GM23338 (cell line): ENCODE measurements around the gene SEC22A. TPM values are rescaled to one million over a fixed set of nuclear protein-coding genes. Genes with fewer than 3 reads are reported as not detected.

ENCODE experiments used
- ATAC-seq: fragments of 200-7000 bp; cut with Tn5 transposase; 3 replicates; pipeline ENCODE4 v1.9.1; 2020
- DNase-seq: peaks from one replicate; pipeline ENCODE4 v3.0.0-alpha.2; 2015; ENCODE audit warnings: low spot score
- H2AFZ ChIP-seq: fragments of 200-600 bp; sonication (generic); 2 replicates; pipeline ENCODE4 v1.8.0; 2016; ENCODE audit warnings: antibody characterized with exemption, mild to moderate bottlenecking, moderate library complexity
- H3F3A ChIP-seq: fragments of 200-600 bp; sonication (generic); replicated peaks from 2 replicates; pipeline ENCODE4 v1.8.0; 2017; ENCODE audit warnings: antibody characterized with exemption, mixed run types, low read depth
- H3K27ac ChIP-seq: fragments of 200-600 bp; sonication (generic); 2 replicates; pipeline ENCODE4 v1.6.1; 2016; ENCODE audit warnings: low read depth
- H3K27me3 ChIP-seq: fragments of 200-600 bp; sonication (generic); 2 replicates; pipeline ENCODE4 v1.8.0; 2016; ENCODE audit warnings: mild to moderate bottlenecking, mixed run types, moderate library complexity; ENCODE audit not compliant: insufficient read depth
- H3K36me3 ChIP-seq: fragments of 200-600 bp; sonication (generic); 2 replicates; pipeline ENCODE4 v1.8.0; 2016; ENCODE audit warnings: mild to moderate bottlenecking; ENCODE audit not compliant: insufficient read depth
- H3K4me1 ChIP-seq: fragments of 200-600 bp; sonication (generic); 2 replicates; pipeline ENCODE4 v1.8.0; 2016; ENCODE audit warnings: mild to moderate bottlenecking, moderate library complexity; ENCODE audit not compliant: insufficient read depth
- H3K4me2 ChIP-seq: fragments of 200-600 bp; sonication (generic); 2 replicates; pipeline ENCODE4 v1.7.1; 2017; ENCODE audit warnings: mixed run types
- H3K4me3 ChIP-seq: fragments of 200-600 bp; sonication (generic); 2 replicates; pipeline ENCODE4 v1.6.1; 2016; ENCODE audit warnings: mixed run types
- H3K79me2 ChIP-seq: fragments of 200-600 bp; sonication (generic); replicated peaks from 2 replicates; pipeline ENCODE4 v1.8.0; 2017; ENCODE audit warnings: mild to moderate bottlenecking; ENCODE audit not compliant: insufficient read depth
- H3K9me2 ChIP-seq: fragments of 200-600 bp; sonication (generic); 2 replicates; pipeline ENCODE4 v1.8.0; 2017; ENCODE audit not compliant: insufficient read depth
- H4K20me1 ChIP-seq: fragments of 200-600 bp; sonication (generic); replicated peaks from 2 replicates; pipeline ENCODE4 v1.8.0; 2017; ENCODE audit warnings: mild to moderate bottlenecking; ENCODE audit not compliant: insufficient read depth
- H3K27ac Mint-ChIP-seq: 2 replicates; pipeline ENCODE4 v1.8.0; 2020; ENCODE audit warnings: inconsistent platforms, mild to moderate bottlenecking, moderate library complexity, mixed read lengths
- H3K27me3 Mint-ChIP-seq: 3 replicates; pipeline ENCODE4 v1.8.0; 2022; ENCODE audit warnings: low read depth, mild to moderate bottlenecking, moderate library complexity, mixed read lengths, inconsistent platforms; ENCODE audit not compliant: insufficient read depth, poor library complexity
- H3K36me3 Mint-ChIP-seq: 3 replicates; pipeline ENCODE4 v1.8.0; 2021; ENCODE audit warnings: low read depth, mild to moderate bottlenecking, inconsistent platforms, moderate library complexity, mixed read lengths
- H3K4me1 Mint-ChIP-seq: 3 replicates; pipeline ENCODE4 v1.8.0; 2020; ENCODE audit warnings: mild to moderate bottlenecking, inconsistent platforms, mixed read lengths
- H3K4me3 Mint-ChIP-seq: 3 replicates; pipeline ENCODE4 v1.8.0; 2021; ENCODE audit warnings: moderate library complexity, mild to moderate bottlenecking, inconsistent platforms, mixed read lengths
- H3K9me3 Mint-ChIP-seq: 3 replicates; pipeline ENCODE4 v1.8.0; 2020; ENCODE audit warnings: moderate library complexity, mild to moderate bottlenecking, inconsistent platforms, mixed read lengths
- CREB1 ChIP-seq: fragments of 250-450 bp; sonication (Bioruptor Pico); IDR thresholded peaks from 2 replicates; pipeline ENCODE4 v1.5.0; 2020; ENCODE audit warnings: low read depth, mild to moderate bottlenecking, moderate library complexity
- CTCF ChIP-seq, 2 experiments: fragments of 200-600 bp in 1 of 2; sonication (generic) in 1 of 2; conservative IDR thresholded peaks; 2 replicates each; pipeline versions ENCODE4 v1.5.1 to v1.6.1; 2016 to 2017; ENCODE audit warnings: antibody characterized with exemption in 2 of 2, low read depth in 2 of 2, mild to moderate bottlenecking in 2 of 2, moderate library complexity in 1 of 2
- ETS1 ChIP-seq: IDR thresholded peaks from 2 replicates; pipeline ENCODE4 v1.6.1; 2016; ENCODE audit warnings: antibody characterized with exemption
- EZH2 ChIP-seq: fragments of 200-600 bp; sonication (generic); IDR thresholded peaks from one replicate; pipeline ENCODE4 v1.8.0; 2017; ENCODE audit warnings: antibody characterized with exemption, mild to moderate bottlenecking, low read depth; ENCODE audit not compliant: unreplicated experiment
- EZH2phosphoT487 ChIP-seq: fragments of 200-600 bp; sonication (generic); IDR thresholded peaks from one replicate; pipeline ENCODE4 v1.8.1; 2018; ENCODE audit warnings: antibody characterized with exemption; ENCODE audit not compliant: unreplicated experiment
- JUNB ChIP-seq: IDR thresholded peaks from one replicate; pipeline ENCODE4 v1.6.1; 2016; ENCODE audit warnings: antibody characterized with exemption; ENCODE audit not compliant: unreplicated experiment
- POLR2AphosphoS5 ChIP-seq: IDR thresholded peaks from 2 replicates; pipeline ENCODE4 v1.6.1; 2016; ENCODE audit warnings: antibody characterized with exemption, low read depth
- STAT1 ChIP-seq: IDR thresholded peaks from one replicate; pipeline ENCODE4 v1.6.1; 2016; ENCODE audit warnings: antibody characterized with exemption; ENCODE audit not compliant: unreplicated experiment
- ZNF114 ChIP-seq: fragments of 250-450 bp; sonication (Bioruptor Pico); IDR thresholded peaks from 2 replicates; pipeline ENCODE4 v1.5.0; 2020; ENCODE audit warnings: mild to moderate bottlenecking, moderate library complexity
- ZNF331 ChIP-seq: fragments of 250-450 bp; sonication (Bioruptor Pico); IDR thresholded peaks from 2 replicates; pipeline ENCODE4 v1.5.0; 2020; ENCODE audit warnings: low read depth, mild to moderate bottlenecking, moderate library complexity
- ZNF462 ChIP-seq: fragments of 250-450 bp; sonication (Bioruptor Pico); IDR thresholded peaks from 2 replicates; pipeline ENCODE4 v1.5.0; 2020; ENCODE audit warnings: mild to moderate bottlenecking, moderate library complexity
- polyA plus RNA-seq: library from polyadenylated mRNA; unstranded; fragments of >200 nt; fragmentation: Nextera tagmentation; extraction: Ambion mirVana; gene quantifications from 2 replicates; pipeline ENCODE4 v1.2.1, GENCODE V29; 2016
- total RNA-seq: library from RNA; depleted of rRNA; stranded (reverse); fragments of >200 nt; shearing (Covaris generic); gene quantifications from 2 replicates; pipeline ENCODE4 v1.2.3, GENCODE V29; 2014
- TF ChIP-seq, protein P1 (sequence below): IDR thresholded peaks from one replicate; pipeline ENCODE4 v1.6.1; 2018; ENCODE audit warnings: antibody characterized with exemption; ENCODE audit not compliant: unreplicated experiment

The SEC22A gene
- total and polyA plus RNA-seq, 2 experiments from 2014 or later: 11.2 to 24.1 TPM

DNA sequence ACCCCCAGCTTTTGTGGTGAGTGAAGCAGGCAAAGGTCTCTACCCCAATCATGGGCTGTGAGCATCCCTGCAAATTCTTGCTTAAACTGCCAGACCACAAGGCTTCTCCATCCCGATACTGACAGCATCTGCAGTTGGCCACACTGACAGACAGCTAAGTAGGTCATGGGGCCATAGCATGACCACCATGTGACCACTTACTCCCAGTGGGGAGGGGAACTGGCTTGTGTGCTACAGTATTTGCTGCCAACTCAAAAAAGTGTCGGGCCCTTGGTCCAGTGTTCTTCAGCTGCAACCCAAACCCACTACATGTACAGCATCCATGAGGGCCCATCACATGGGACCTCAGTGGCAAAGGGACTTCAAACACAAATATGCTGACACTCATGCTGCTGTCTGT, 103.4 kb downstream of the SEC22A start:
- H3K9me3 Mint-ChIP-seq: no peaks in the 10 kb centered on the region
- ATAC-seq: no peak
- Histone ChIP-seq H2AFZ (no peak overlapping the region), H3K4me3 (no peak overlapping the region), H3K4me2 (no peak overlapping the region), H3K4me1 (no peaks in the 10 kb centered on the region), H3K79me2 (no peaks in the 10 kb centered on the region; the same call in 1 of the 2 replicates), H3K27ac (no peak overlapping the region), H3K36me3 (no peaks in the 10 kb centered on the region), H3K27me3 (no peaks in the 10 kb centered on the region), H3F3A (no peaks in the 10 kb centered on the region), H3K9me2 (no peaks in the 10 kb centered on the region), H4K20me1 (no peaks in the 10 kb centered on the region; the same call in 1 of the 2 replicates)
- DNase-seq: no peak
- TF ChIP-seq ZNF331 (CRISPR knock-in tag): no peak
- TF ChIP-seq POLR2AphosphoS5: no peak
- no peak for TF ChIP-seq ZNF462 (CRISPR knock-in tag)
- no peak for TF ChIP-seq CREB1 (CRISPR knock-in tag)
- TF ChIP-seq ETS1: no peak
- no peak for TF ChIP-seq ZNF114
- TF ChIP-seq CTCF (conservative IDR thresholded peaks at IDR 0.05; ENCODE audit: low read depth in 2 of 2): no peak
- TF ChIP-seq EZH2: no peak
- TF ChIP-seq STAT1: no peak
- TF ChIP-seq JUNB: no peak
- TF ChIP-seq, protein P1, sequence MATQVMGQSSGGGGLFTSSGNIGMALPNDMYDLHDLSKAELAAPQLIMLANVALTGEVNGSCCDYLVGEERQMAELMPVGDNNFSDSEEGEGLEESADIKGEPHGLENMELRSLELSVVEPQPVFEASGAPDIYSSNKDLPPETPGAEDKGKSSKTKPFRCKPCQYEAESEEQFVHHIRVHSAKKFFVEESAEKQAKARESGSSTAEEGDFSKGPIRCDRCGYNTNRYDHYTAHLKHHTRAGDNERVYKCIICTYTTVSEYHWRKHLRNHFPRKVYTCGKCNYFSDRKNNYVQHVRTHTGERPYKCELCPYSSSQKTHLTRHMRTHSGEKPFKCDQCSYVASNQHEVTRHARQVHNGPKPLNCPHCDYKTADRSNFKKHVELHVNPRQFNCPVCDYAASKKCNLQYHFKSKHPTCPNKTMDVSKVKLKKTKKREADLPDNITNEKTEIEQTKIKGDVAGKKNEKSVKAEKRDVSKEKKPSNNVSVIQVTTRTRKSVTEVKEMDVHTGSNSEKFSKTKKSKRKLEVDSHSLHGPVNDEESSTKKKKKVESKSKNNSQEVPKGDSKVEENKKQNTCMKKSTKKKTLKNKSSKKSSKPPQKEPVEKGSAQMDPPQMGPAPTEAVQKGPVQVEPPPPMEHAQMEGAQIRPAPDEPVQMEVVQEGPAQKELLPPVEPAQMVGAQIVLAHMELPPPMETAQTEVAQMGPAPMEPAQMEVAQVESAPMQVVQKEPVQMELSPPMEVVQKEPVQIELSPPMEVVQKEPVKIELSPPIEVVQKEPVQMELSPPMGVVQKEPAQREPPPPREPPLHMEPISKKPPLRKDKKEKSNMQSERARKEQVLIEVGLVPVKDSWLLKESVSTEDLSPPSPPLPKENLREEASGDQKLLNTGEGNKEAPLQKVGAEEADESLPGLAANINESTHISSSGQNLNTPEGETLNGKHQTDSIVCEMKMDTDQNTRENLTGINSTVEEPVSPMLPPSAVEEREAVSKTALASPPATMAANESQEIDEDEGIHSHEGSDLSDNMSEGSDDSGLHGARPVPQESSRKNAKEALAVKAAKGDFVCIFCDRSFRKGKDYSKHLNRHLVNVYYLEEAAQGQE: no peak
- no peak for TF ChIP-seq EZH2phosphoT487
- peaks cover 41% of the 10 kb centered on the region for H3K36me3 Mint-ChIP-seq
- no peak overlapping the region for H3K27ac Mint-ChIP-seq
- peaks cover 3% of the 10 kb centered on the region for H3K27me3 Mint-ChIP-seq
- peaks cover 19% of the 10 kb centered on the region; the same call in 2 of the 3 replicates for H3K4me1 Mint-ChIP-seq
- H3K4me3 Mint-ChIP-seq: no peak overlapping the region
